Measurements from ENCODE around the gene DIPK1C.

Gene DIPK1C

GRCh38 chr18:74392323-74392722 is 64.8 kb downstream of the DIPK1C start:
- no peaks in the 10 kb centered on the region for H3K36me3 ChIP-seq (ENCODE audit: control insufficient read depth, low read length)
- no peak overlapping the region for H3K4me2 ChIP-seq (ENCODE audit: low read length)
- no peaks in the 10 kb centered on the region for H3F3A ChIP-seq (ENCODE audit: control insufficient read depth, insufficient read depth)
- no peaks in the 10 kb centered on the region for H4K20me1 ChIP-seq (ENCODE audit: control insufficient read depth, insufficient read depth, low read depth, low read length)
- no peak for TF ChIP-seq CTCF (IDR thresholded peaks at IDR 0.05; ENCODE audit: low read depth, low read length, poor library complexity, severe bottlenecking)
- no peak for TF ChIP-seq EZH2phosphoT487 (IDR thresholded peaks at IDR 0.05; ENCODE audit: borderline replicate concordance, low read length)
- H3K9me3 ChIP-seq (ENCODE audit: control insufficient read depth, insufficient read depth, low read length) = no peaks in the 10 kb centered on the region
- H3K4me1 ChIP-seq (ENCODE audit: control insufficient read depth, low read length) = no peaks in the 10 kb centered on the region
- H3K79me2 ChIP-seq (ENCODE audit: control insufficient read depth, low read length) = no peaks in the 10 kb centered on the region
- no peak overlapping the region for H3K27ac ChIP-seq (ENCODE audit: low read depth, low read length)
- H3K4me3 ChIP-seq (ENCODE audit: low read length) = no peak overlapping the region
- H3K9me2 ChIP-seq (replicated peaks; ENCODE audit: control insufficient read depth, low read length) = no peaks in the 10 kb centered on the region
- H3K27me3 ChIP-seq (ENCODE audit: control insufficient read depth, low read length) = no peaks in the 10 kb centered on the region

DNA sequence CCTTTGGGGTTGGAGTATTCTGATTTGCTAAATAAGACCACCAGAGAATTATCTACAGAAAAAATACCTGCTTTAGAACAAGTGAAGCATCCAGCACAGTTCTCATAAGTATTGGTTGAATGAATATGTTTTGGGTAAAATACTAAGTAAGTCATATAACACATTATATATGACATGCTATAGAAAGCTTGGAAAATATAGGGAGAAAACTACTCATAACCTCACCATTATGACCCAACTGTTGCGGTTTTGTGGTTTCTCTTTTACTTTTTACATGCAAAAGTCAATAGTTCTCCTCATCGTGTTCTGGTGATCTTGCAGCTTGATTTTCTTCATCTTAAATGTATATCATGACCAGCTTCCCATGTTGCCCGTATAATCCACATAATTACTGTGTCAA is 66.2 kb downstream of the DIPK1C start:
- Histone ChIP-seq H3K4me2 (ENCODE audit: low read length) (no peak overlapping the region), H3K79me2 (ENCODE audit: control insufficient read depth, low read length) (no peaks in the 10 kb centered on the region), H3K4me3 (ENCODE audit: low read length) (no peak overlapping the region), H3K4me1 (ENCODE audit: control insufficient read depth, low read length) (no peaks in the 10 kb centered on the region), H3K27ac (ENCODE audit: low read depth, low read length) (no peak overlapping the region), H3K9me3 (ENCODE audit: control insufficient read depth, insufficient read depth, low read length) (no peaks in the 10 kb centered on the region), H3K36me3 (ENCODE audit: control insufficient read depth, low read length) (no peaks in the 10 kb centered on the region), H3K9me2 (replicated peaks; ENCODE audit: control insufficient read depth, low read length) (no peaks in the 10 kb centered on the region), H4K20me1 (ENCODE audit: control insufficient read depth, insufficient read depth, low read depth, low read length) (no peaks in the 10 kb centered on the region), H3K27me3 (ENCODE audit: control insufficient read depth, low read length) (no peaks in the 10 kb centered on the region), H3F3A (ENCODE audit: control insufficient read depth, insufficient read depth) (no peaks in the 10 kb centered on the region)
- TF ChIP-seq CTCF (IDR thresholded peaks at IDR 0.05; ENCODE audit: low read depth, low read length, poor library complexity, severe bottlenecking) (no peak), EZH2phosphoT487 (IDR thresholded peaks at IDR 0.05; ENCODE audit: borderline replicate concordance, low read length) (no peak)

DNA sequence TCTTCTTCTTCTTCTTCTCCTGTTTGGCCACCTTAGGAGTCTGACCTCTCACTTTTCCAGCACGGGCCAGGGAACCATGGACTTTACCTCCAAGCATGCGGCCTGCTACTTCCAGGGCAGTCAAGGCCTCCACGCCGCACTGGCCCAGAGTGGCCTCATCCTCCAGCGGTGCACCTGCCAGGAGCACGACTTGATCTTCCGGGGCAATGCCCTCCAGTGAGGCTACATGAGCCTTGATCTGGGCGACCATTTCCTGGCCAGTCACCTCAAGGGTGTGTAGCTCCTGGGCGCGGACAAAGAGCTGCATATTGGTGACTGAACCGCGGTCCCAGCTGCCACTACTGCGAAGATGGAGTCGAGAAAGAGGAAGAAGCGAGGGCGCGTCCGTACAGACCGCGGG is 67.1 kb downstream of the DIPK1C start:
- Histone ChIP-seq H3K36me3 (ENCODE audit: control insufficient read depth, low read length) (no peaks in the 10 kb centered on the region), H3K9me2 (replicated peaks; ENCODE audit: control insufficient read depth, low read length) (no peaks in the 10 kb centered on the region), H3K4me3 (ENCODE audit: low read length) (no peak overlapping the region), H4K20me1 (ENCODE audit: control insufficient read depth, insufficient read depth, low read depth, low read length) (no peaks in the 10 kb centered on the region), H3K4me2 (ENCODE audit: low read length) (no peak overlapping the region), H3K27me3 (ENCODE audit: control insufficient read depth, low read length) (no peaks in the 10 kb centered on the region), H3K9me3 (ENCODE audit: control insufficient read depth, insufficient read depth, low read length) (no peaks in the 10 kb centered on the region), H3K79me2 (ENCODE audit: control insufficient read depth, low read length) (no peaks in the 10 kb centered on the region), H3K4me1 (ENCODE audit: control insufficient read depth, low read length) (no peaks in the 10 kb centered on the region), H3K27ac (ENCODE audit: low read depth, low read length) (no peak overlapping the region), H3F3A (ENCODE audit: control insufficient read depth, insufficient read depth) (no peaks in the 10 kb centered on the region)
- TF ChIP-seq CTCF (IDR thresholded peaks at IDR 0.05; ENCODE audit: low read depth, low read length, poor library complexity, severe bottlenecking) (no peak), EZH2phosphoT487 (IDR thresholded peaks at IDR 0.05; ENCODE audit: borderline replicate concordance, low read length) (no peak)

Data from DOHH2 (cell line).